GM21576 (cell line): Measurements from ENCODE around the gene SMIM23.

Experiments used
- ATAC-seq: cut with Tn5 transposase; IDR thresholded peaks from one replicate; pipeline ENCODE4 v1.9.1; 2021; ENCODE audit warnings: mild to moderate bottlenecking, moderate library complexity; ENCODE audit not compliant: unreplicated experiment

The SMIM23 gene

DNA sequence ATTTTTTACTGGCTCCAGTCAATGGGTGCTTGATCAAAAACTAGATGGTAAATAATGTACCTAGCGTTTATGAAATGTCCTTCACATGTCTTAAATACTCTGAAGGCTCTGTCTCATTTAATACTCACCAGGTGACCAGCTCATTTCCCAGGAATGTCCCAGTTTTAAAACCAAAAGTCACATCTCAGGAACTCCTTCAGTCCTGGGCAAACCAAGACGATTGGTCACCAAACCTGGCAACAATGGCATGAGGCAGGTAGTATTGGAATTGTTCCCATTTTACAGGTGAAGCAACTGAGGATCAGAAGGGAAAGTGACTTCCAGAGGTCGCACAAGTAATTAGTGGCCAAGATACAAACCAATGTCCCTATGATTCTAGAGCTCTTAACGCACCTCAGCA, 27.7 kb downstream of the SMIM23 start:
- no peak for ATAC-seq

DNA sequence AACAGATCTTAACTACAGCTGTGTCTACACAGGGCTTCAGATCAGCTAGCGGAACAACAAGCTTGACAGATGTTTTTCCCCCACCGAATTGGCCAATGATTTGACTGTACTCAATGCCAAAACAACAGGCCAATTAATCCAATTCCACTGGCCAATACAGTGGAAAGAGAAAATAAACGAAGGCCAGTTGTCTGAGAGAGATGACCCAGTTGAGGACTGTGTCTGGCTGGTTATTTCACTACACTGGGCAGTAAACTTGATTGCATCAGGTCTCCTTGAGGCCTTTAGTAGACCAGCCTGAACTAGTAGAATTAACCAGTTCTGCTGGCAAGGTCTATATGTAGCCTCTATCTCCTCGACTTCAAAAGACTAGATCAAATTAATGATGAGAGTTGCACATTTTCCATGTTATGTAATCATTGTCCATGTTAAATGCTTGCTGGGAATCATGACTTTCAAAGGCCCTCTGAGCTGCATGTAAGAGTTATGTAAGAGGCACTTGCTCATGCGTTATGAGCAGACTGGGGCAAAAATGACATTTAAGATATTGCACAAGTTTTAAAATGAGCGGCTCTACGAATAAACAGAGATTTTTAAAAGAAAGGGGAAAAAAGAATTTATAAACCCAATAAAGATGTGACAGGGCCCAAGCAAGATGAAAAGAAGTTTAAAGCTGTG, 28.3 kb downstream of the SMIM23 start:
- ATAC-seq: no peak

DNA sequence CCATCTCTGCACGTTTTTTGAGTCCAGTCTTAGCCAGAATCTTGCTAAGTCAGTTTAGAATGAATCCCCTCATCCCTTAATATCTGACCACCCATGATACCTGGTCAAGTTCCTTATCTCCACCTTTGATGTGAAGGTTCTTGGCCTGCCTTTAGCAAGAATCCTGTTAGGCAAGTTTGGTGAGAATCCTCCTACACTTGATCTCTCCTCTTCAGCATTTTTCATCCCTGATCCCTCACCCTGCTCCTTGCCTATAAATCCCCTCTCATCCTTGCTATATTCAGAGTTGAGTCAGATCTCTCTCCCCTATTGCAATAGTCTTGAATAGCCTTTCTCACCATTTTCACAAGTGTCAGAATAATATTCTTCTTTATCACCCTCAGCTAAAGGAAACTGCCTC, 31.0 kb downstream of the SMIM23 start:
- no peak for ATAC-seq

DNA sequence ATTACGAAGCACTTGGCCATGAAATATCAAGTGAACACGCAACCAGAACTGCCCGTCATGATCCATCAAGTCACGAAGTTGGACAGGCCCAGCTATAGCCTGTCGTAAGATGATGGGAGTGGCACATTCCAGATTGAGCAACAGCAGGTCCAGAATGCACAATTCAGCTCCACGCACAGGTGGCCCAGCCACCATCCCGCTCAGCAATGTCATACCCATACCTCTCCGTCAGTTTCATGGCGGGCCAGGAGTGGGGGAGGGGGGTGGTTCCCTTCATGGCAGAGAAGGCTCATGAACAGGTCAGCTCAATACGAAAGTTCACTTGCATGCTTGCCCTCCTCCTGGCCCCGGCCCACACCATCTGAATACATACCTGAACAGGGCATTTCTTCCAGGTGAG, 34.9 kb downstream of the SMIM23 start:
- no peak for ATAC-seq

DNA sequence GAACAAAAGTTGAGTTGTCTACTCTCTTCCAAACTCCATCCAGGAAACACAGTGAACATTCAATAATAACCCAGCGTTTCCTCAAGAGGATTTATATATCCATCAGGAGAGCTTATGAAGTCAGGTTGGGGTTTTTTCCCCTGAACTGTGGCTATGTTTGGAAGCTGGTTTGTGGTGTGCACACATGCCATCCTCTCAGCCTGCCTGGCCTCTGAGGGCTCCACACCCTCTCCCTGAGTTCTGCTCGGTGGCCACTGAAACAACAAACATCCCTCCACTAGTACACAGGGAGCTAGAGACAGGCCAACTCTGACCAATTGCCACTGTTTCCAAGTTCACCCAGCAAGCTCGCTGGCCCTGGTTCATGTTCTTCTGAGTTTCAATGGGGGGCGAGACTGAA, 35.7 kb downstream of the SMIM23 start:
- no peak for ATAC-seq

DNA sequence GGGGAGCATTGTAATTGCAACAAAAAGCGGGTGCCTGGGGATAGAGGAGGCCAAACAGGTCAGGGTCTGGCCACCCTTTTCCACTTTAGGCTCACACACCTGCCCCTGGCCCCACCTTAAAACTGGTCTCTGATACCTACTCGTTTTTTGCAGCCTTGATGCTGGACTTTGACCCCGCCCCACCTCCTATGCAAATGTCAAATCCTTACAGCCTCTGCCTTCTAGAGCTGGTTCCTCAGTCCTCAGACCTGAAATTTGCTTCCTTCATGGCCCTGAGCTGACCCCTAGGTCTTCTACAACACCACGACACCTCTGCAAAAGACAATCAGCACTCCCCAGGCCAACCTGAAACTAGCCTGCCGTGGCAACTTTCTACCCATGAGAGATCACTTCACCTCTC, 37.7 kb downstream of the SMIM23 start:
- ATAC-seq: no peak

DNA sequence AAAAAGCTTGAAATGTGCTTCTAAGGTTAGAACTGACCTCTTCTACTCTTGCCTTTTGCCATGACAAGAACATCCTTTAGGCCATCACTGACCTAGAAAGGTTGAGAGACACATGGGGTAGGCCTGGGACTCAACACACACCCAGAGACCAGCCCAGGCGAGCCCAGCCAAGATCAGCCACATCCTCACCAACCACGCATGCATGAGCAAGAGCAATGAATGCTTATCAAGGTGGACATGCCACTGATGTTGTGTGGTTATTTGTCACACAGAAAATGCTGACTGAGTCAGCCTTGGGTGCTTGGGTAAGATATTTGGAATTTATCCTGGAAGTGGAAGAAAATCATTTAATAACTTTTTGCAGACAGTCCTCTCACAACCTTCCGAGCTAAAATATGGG, 39.4 kb downstream of the SMIM23 start:
- no peak for ATAC-seq

DNA sequence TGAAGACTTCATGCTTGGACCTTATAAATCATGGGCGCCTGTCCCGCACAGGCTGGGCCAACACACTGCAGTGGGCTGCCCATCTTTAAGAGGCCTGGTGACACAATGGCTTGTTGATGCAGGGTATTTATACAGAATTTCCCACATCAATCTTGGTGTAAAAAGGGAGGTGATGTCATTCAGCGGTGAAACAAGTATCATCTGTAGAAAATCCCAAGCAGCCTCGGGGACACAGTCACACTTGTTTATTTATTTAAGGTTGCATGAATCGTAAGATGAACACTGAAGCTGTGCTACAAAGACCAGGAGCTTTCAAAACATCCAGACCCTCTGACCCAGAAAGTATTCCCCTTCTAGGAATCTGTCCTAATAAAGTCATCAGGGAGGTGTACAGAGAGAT, 40.5 kb downstream of the SMIM23 start:
- no peak for ATAC-seq

DNA sequence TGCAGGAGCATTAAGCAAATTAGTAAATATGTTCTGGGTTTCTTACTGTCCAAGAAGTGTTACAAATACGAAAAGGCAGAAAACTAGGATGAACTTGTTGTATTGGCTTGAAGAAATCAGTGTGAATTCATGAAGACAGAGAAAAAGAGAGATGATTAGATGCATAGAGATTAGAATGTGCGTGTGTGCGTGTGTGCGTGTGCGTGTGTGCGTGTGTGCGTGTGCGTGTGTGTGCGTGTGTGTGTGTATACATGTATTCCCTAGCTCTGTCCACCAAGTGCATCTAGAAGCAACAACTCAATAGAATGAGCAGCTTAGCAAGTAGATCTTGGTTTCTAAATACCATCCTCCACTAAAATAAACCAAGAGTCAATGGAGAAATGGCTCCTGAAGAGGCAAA, 41.5 kb downstream of the SMIM23 start:
- no peak for ATAC-seq

DNA sequence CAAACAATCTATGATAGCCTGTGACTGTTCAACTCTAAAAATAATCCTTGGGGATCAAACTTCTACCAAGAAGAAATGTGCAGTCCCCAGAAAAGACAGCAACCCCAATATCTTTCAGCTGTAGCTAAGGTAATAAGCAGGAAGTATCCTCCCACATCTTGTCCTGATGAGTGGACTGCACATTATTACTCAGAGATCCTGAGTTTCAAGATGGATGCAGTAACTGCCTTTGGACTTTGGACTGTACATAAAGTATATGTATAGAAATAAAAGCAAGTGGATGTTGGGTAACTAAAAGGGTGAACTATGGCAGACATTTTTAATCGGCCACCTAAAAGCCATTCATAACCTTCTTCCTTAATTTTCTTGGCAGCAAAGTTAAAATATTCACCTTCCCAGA, 45.1 kb downstream of the SMIM23 start:
- ATAC-seq: no peak

DNA sequence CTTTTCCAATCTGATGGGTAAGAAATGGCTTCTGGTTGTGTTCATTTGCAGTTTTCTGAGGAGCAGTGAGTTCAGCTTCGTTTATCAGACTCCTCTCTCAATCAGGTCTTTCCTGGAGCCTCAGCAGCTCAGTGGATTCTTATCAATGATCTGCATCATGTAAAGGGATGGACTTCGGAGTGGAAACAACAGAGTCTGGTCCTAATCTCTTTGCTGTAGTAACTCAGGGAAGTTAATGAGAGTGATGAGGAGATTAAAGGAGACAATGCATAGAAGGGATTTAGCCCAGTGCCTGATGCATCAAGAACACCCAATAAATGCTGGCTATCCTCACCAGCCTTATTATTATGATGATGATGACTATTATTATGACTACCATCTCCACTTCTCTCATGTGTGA, 47.2 kb downstream of the SMIM23 start:
- ATAC-seq: no peak

DNA sequence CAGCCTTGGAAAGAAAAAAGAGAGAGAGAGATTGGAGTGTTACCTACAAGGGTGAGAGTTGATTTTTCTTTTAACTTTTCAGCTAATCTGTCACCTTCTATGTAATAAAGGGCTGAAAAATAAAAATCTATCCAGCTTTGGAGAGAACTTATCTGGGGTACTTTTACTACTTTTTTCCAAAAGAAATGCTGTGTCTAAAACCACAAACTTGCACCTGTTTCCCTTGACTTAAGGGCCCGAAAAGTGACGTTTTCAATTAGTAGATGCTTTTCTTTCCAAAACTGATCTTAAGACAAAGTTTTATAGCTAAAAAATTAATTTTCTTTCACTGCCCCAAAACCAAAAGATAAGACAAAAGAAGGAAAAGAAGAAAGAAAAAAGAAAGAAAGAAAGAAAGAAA, 48.8 kb downstream of the SMIM23 start:
- ATAC-seq: no peak

DNA sequence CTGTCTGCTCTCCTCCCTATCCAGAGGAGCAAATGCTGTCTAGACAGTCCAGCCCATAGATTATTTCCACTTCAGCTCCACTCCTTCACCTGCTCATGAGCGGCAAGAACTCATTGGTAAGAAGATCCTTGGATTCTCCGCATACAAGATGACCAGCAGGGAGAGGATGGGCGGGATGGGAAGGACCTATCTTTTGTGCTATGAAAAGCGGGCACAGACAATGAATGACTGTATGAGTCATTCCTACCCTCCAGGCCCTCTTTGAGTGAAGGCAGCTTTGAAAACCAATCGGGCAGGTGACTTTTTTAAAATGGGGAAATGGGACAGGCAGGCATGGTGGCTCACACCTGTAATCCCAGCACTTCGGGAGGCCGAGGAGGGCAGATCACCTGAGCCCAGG, 49.4 kb downstream of the SMIM23 start:
- ATAC-seq: no peak

DNA sequence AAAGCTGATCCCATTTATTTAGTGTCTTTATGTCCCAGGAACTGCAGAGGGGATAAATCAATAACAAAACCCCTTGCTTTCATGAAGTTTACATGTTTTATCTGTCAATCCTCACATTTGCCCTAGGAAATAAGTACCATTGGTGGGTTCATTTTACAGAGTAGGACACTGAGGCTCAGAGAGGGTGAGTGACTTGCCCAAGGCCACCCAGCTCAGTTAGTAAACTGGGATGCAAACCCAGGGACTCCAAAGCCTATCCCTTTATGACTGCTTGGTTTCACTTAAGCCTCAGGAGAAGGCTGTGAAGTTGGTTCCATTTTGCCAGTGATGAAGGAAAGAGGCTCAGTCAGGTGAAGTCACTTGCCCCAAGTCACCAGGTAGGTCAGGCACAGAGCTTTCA, 51.9 kb downstream of the SMIM23 start:
- no peak for ATAC-seq

DNA sequence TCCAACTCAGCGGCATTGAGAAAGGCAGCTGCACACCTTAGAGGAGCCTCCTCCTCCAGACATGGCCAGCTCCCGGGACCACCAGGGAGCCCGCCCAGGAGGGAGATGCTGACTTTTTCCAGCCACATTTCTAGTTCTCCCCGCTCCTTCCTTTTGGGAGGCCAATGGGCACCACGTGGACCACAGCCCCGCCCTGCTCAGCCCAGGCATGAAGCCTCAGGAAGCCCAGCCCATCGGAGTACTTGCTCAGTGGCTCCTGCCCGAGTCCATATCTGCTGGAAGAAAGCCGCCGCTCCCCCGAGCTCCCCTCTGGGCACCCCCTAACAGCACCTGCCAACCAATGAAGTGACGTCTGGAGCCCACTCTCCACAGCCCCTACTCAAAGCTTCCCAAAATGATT, 52.4 kb downstream of the SMIM23 start:
- ATAC-seq: no peak

DNA sequence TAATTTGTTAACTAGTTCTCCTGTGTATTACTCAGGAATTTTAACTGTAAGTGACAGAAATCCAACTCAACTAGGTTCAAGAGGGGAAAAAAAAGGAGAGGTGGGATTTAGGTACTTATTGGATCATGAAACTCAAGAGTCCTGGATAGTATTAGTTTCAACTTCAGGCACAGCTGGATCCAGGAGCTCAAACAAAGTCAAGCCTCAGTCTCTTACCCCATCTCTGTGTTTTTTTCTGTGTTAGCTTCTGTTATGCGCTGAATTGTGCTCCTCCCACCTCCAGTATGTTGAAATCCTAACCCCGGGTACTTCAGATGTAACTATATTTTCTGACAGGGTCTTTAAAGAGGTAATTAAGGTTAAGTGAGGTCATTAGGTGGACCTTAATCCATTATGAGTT, 53.5 kb downstream of the SMIM23 start:
- ATAC-seq: no peak

DNA sequence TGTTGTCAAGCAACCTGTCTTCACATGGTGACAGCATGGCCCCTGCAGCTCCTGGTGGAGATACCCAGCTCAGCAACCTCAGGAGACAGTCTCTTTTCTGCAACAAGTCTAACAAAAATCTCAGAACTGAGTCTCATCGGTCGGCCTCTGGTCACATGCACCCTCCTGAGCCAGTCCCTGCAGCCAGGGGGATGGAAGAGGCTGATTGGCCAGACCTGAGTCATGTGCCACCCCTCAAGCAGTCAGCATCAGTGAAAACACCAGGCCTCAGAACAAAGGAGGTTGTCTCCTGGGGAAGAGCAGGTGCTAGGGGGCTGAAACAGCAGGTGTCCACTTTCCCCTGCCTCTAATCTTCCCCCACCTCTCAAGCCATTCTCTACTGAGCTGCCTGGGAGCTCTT, 54.4 kb downstream of the SMIM23 start:
- no peak for ATAC-seq
